HL-60 (cell line): Measurements from ENCODE around the gene TXNL4B.

Source experiments
- DNase-seq, 2 experiments: peaks; one replicate each; pipeline ENCODE4 v3.0.0-alpha.2; 2010 to 2020; ENCODE audit warnings: low read depth in 1 of 2, low spot score in 1 of 2
- H3K27ac ChIP-seq: fragments of 250-450 bp; sonication (Bioruptor Pico); replicated peaks from 2 replicates; pipeline ENCODE4 v1.5.1; 2020; ENCODE audit warnings: mild to moderate bottlenecking, moderate library complexity
- H3K27me3 ChIP-seq: fragments of 250-450 bp; sonication (Bioruptor Pico); 2 replicates; pipeline ENCODE4 v1.5.1; 2021; ENCODE audit warnings: mild to moderate bottlenecking, moderate library complexity; ENCODE audit not compliant: insufficient read depth, poor library complexity, severe bottlenecking
- H3K4me3 ChIP-seq: replicated peaks from 2 replicates; pipeline ENCODE4 v1.5.1; 2011; ENCODE audit warnings: mild to moderate bottlenecking, control low read depth, low read length; ENCODE audit not compliant: insufficient read depth
- GABPA ChIP-seq: IDR thresholded peaks from 2 replicates; pipeline ENCODE4 v1.6.1; 2012; ENCODE audit warnings: low read depth
- POLR2AphosphoS5 ChIP-seq: IDR thresholded peaks from 2 replicates; pipeline ENCODE4 v1.6.1; 2012; ENCODE audit warnings: low read depth
- REST ChIP-seq: IDR thresholded peaks from 2 replicates; pipeline ENCODE4 v1.6.1; 2012; ENCODE audit warnings: low read depth; ENCODE audit not compliant: insufficient replicate concordance
- SPI1 ChIP-seq: IDR thresholded peaks from 2 replicates; pipeline ENCODE4 v1.6.1; 2012; ENCODE audit warnings: low read depth, mild to moderate bottlenecking, borderline replicate concordance
- TF ChIP-seq, protein P1 (sequence below): IDR thresholded peaks from one replicate; pipeline ENCODE4 v1.5.1; 2011; ENCODE audit warnings: low read length, control low read depth, inconsistent platforms; ENCODE audit not compliant: insufficient read depth

Gene TXNL4B

DNA sequence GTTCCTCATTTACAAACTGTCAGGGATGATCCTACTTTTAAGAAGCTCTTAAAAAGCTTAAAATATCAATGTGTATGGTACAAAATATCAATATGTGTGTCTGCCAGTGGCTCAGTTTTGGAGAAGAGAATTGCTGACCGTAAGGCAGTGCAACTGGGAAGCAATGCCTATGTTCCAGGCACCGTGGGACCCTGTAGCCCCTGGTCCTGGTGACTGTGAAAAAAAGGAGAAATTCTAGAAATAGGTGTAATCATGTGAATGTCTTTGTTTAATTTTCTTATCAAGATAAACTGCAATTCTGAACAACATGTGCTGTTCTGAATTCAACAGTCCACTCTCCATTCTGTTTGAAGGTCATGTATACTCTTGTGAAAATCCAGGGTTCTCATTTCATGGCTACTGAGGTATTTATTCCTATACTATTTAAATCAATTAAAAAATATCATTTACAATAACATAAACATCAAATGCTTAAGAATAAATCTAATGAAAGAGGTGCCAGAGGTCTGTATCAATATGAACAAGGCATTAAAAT, 48.5 kb downstream of the TXNL4B start:
- no peak overlapping the region for H3K4me3 ChIP-seq
- TF ChIP-seq, protein P1, sequence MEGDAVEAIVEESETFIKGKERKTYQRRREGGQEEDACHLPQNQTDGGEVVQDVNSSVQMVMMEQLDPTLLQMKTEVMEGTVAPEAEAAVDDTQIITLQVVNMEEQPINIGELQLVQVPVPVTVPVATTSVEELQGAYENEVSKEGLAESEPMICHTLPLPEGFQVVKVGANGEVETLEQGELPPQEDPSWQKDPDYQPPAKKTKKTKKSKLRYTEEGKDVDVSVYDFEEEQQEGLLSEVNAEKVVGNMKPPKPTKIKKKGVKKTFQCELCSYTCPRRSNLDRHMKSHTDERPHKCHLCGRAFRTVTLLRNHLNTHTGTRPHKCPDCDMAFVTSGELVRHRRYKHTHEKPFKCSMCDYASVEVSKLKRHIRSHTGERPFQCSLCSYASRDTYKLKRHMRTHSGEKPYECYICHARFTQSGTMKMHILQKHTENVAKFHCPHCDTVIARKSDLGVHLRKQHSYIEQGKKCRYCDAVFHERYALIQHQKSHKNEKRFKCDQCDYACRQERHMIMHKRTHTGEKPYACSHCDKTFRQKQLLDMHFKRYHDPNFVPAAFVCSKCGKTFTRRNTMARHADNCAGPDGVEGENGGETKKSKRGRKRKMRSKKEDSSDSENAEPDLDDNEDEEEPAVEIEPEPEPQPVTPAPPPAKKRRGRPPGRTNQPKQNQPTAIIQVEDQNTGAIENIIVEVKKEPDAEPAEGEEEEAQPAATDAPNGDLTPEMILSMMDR: no peak
- no peak for TF ChIP-seq REST
- no peak for TF ChIP-seq SPI1
- TF ChIP-seq GABPA: no peak
- TF ChIP-seq POLR2AphosphoS5: no peak
- H3K27me3 ChIP-seq: no peaks in the 10 kb centered on the region
- H3K27ac ChIP-seq: peak overlapping the region; percentile 9; the same call in 1 of the 2 replicates
- DNase-seq: no peak

- TF ChIP-seq REST (no peak), SPI1 (no peak), POLR2AphosphoS5 (no peak), GABPA (no peak)
- TF ChIP-seq, protein P1: no peak
- Histone ChIP-seq H3K4me3 (no peak overlapping the region), H3K27me3 (no peaks in the 10 kb centered on the region), H3K27ac (peak overlapping the region; percentile 9; the same call in 1 of the 2 replicates)
- no peak for DNase-seq
Observed at GRCh38 chr16:72044296-72044695, 49.1 kb downstream of the TXNL4B start.

GRCh38 chr16:72043539-72043938, 49.9 kb downstream of the TXNL4B start:
- DNase-seq: no peak

More at GRCh38 chr16:72043539-72043938, 49.9 kb downstream of the TXNL4B start:
- TF ChIP-seq POLR2AphosphoS5 (no peak), REST (no peak), SPI1 (no peak), GABPA (no peak)
- TF ChIP-seq, protein P1: no peak
- Histone ChIP-seq H3K27ac (no peak overlapping the region), H3K4me3 (no peak overlapping the region), H3K27me3 (no peaks in the 10 kb centered on the region)
